Mesothelial cell of epicardium (in vitro differentiated cells): Measurements from ENCODE around the gene RAB23. TPM values are rescaled to one million over a fixed set of nuclear protein-coding genes. Genes with fewer than 3 reads are reported as not detected.
"Not testable (repeated sequence)": the region's sequence is repeated elsewhere in the genome, so short reads cannot be mapped to it uniquely, and the experiment has no call there.

Experiments
- DNase-seq, 2 experiments: peaks; one replicate each; pipeline ENCODE4 v3.0.0; 2021; ENCODE audit warnings: low spot score in 2 of 2; ENCODE audit not compliant: unreplicated experiment in 2 of 2
- H3K27ac Mint-ChIP-seq: 2 replicates; pipeline ENCODE4 v1.8.0; 2021; ENCODE audit warnings: mixed read lengths
- H3K27me3 Mint-ChIP-seq: 2 replicates; pipeline ENCODE4 v1.8.0; 2021; ENCODE audit warnings: low read depth, mixed read lengths
- H3K36me3 Mint-ChIP-seq: 2 replicates; pipeline ENCODE4 v1.8.0; 2021; ENCODE audit warnings: mixed read lengths
- H3K4me1 Mint-ChIP-seq: 2 replicates; pipeline ENCODE4 v1.8.0; 2021; ENCODE audit warnings: mixed read lengths
- H3K4me3 Mint-ChIP-seq: 2 replicates; pipeline ENCODE4 v1.8.0; 2021; ENCODE audit warnings: mild to moderate bottlenecking, moderate library complexity, mixed read lengths
- H3K9me3 Mint-ChIP-seq: 2 replicates; pipeline ENCODE4 v1.8.0; 2021; ENCODE audit warnings: mixed read lengths
- CTCF ChIP-seq: fragments of 200-600 bp; sonication (generic); IDR thresholded peaks from one replicate; pipeline ENCODE4 v1.5.0; 2021; ENCODE audit warnings: antibody characterized with exemption; ENCODE audit not compliant: unreplicated experiment
- total RNA-seq: library from RNA; stranded (reverse); gene quantifications from 3 replicates; pipeline ENCODE4 v1.2.1, GENCODE V29; 2021

RAB23 gene
- total RNA-seq, 1 donor from 2014 or later = 16.1 TPM

- DNase-seq = no peak
- H3K27ac Mint-ChIP-seq = no peak overlapping the region
- TF ChIP-seq CTCF = no peak
- H3K4me1 Mint-ChIP-seq = peaks cover 2% of the 10 kb centered on the region
- H3K36me3 Mint-ChIP-seq = no peaks in the 10 kb centered on the region
- no peaks in the 10 kb centered on the region for H3K27me3 Mint-ChIP-seq
- H3K4me3 Mint-ChIP-seq = no peak overlapping the region
- no peaks in the 10 kb centered on the region for H3K9me3 Mint-ChIP-seq
These were observed 28.2 kb upstream of the RAB23 start for GRCh38 chr6:57250348-57250747.

- Mint-ChIP-seq H3K4me1 (peaks cover 2% of the 10 kb centered on the region), H3K27ac (no peak overlapping the region), H3K27me3 (no peaks in the 10 kb centered on the region), H3K4me3 (no peak overlapping the region), H3K9me3 (no peaks in the 10 kb centered on the region), H3K36me3 (no peaks in the 10 kb centered on the region)
- no peak for TF ChIP-seq CTCF
- no peak for DNase-seq
These were observed 26.3 kb upstream of the RAB23 start for GRCh38 chr6:57248311-57248895.

- Mint-ChIP-seq H3K36me3 (no peaks in the 10 kb centered on the region), H3K4me1 (peaks cover 1% of the 10 kb centered on the region), H3K4me3 (no peak overlapping the region), H3K27ac (no peak overlapping the region), H3K9me3 (peaks cover 4% of the 10 kb centered on the region), H3K27me3 (no peaks in the 10 kb centered on the region)
- no peak for DNase-seq
- no peak for TF ChIP-seq CTCF
These were observed 25.5 kb upstream of the RAB23 start for GRCh38 chr6:57247603-57248002.

GRCh38 chr6:57246307-57246706 lies 24.2 kb upstream of the RAB23 start:
- H3K27ac Mint-ChIP-seq = no peak overlapping the region
- H3K4me1 Mint-ChIP-seq = peaks cover 3% of the 10 kb centered on the region
- no peak overlapping the region for H3K4me3 Mint-ChIP-seq
- peaks cover 4% of the 10 kb centered on the region for H3K9me3 Mint-ChIP-seq
- no peak for TF ChIP-seq CTCF
- H3K27me3 Mint-ChIP-seq = no peaks in the 10 kb centered on the region
- no peaks in the 10 kb centered on the region for H3K36me3 Mint-ChIP-seq
- no peak for DNase-seq

- no peaks in the 10 kb centered on the region for H3K27me3 Mint-ChIP-seq
- peaks cover 4% of the 10 kb centered on the region for H3K9me3 Mint-ChIP-seq
- no peaks in the 10 kb centered on the region for H3K36me3 Mint-ChIP-seq
These were observed 21.8 kb upstream of the RAB23 start for GRCh38 chr6:57243954-57244353.

GRCh38 chr6:57243526-57243925 lies 21.4 kb upstream of the RAB23 start:
- not testable (repeated sequence) for DNase-seq, H3K4me3 Mint-ChIP-seq, H3K27ac Mint-ChIP-seq, H3K27me3 Mint-ChIP-seq, H3K9me3 Mint-ChIP-seq, H3K4me1 Mint-ChIP-seq, H3K36me3 Mint-ChIP-seq

More at GRCh38 chr6:57243954-57244353, 21.8 kb upstream of the RAB23 start:
- Mint-ChIP-seq H3K4me1 (peaks cover 3% of the 10 kb centered on the region), H3K27ac (no peak overlapping the region), H3K4me3 (no peak overlapping the region)
- TF ChIP-seq CTCF = no peak
- no peak for DNase-seq
